Tibial nerve (tissue), 4 donors: ENCODE results near the gene WNT11.

ENCODE experiments used
- EP300 ChIP-seq, 2 donors: sonication (generic); formaldehyde crosslinking; IDR thresholded peaks; one replicate each; pipeline ENCODE4 v1.6.1; 2017; ENCODE audit warnings: antibody characterized with exemption in 2 of 2, mild to moderate bottlenecking in 1 of 2
- POLR2A ChIP-seq, 2 donors: fragments of 450-650 bp; IDR thresholded peaks; one replicate each; pipeline ENCODE4 v1.6.1; 2017; ENCODE audit warnings: antibody characterized with exemption in 2 of 2, mild to moderate bottlenecking in 2 of 2, moderate library complexity in 2 of 2
- TF ChIP-seq, protein P1 (sequence below), 5 experiments: fragments of 200-600 bp in 3 of 5; fragments of 450-650 bp in 2 of 5; sonication (generic) in 3 of 5; IDR thresholded peaks; one replicate each; pipeline ENCODE4 v1.5.1; 2016 to 2019; ENCODE audit warnings: antibody characterized with exemption in 5 of 5, mild to moderate bottlenecking in 3 of 5, moderate library complexity in 2 of 5

DNA sequence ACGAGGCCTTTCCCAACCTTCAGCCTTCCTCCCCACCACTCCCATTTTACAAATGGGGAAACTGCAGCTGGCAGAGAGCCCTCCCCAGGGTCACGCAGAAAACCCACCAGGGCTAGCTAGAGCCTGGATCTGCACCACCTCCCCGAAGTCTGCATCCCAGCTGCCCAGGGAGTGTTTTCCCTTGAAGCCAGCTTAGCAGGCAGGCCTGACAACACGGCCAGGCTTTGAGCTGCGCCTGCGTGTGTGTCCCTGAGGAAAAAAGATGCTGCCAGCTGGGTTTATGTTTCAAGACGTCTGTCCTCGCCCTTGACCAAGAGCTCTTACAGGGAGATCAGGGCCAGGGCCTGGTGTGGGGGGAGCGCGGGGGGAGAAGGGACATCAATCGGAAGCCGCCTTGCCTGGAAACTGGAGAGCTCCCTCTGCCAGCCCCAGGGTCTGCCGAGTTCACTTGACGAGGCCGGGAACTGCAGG, 20.3 kb downstream of the WNT11 start:
- TF ChIP-seq, protein P1, sequence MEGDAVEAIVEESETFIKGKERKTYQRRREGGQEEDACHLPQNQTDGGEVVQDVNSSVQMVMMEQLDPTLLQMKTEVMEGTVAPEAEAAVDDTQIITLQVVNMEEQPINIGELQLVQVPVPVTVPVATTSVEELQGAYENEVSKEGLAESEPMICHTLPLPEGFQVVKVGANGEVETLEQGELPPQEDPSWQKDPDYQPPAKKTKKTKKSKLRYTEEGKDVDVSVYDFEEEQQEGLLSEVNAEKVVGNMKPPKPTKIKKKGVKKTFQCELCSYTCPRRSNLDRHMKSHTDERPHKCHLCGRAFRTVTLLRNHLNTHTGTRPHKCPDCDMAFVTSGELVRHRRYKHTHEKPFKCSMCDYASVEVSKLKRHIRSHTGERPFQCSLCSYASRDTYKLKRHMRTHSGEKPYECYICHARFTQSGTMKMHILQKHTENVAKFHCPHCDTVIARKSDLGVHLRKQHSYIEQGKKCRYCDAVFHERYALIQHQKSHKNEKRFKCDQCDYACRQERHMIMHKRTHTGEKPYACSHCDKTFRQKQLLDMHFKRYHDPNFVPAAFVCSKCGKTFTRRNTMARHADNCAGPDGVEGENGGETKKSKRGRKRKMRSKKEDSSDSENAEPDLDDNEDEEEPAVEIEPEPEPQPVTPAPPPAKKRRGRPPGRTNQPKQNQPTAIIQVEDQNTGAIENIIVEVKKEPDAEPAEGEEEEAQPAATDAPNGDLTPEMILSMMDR (IDR thresholded peaks at IDR 0.05) = no peak
- TF ChIP-seq POLR2A (IDR thresholded peaks at IDR 0.05) (no peak), EP300 (IDR thresholded peaks at IDR 0.05) (peak in 1 of 2 donors; percentile 5)
